Activated CD8-positive, alpha-beta T cell treated with anti-CD3 and anti-CD28 coated beads for 36 hours (primary cell): ENCODE data around the gene ZDHHC1. TPM values are rescaled to one million over a fixed set of nuclear protein-coding genes. Genes with fewer than 3 reads are reported as not detected.

Source experiments
- ATAC-seq: fragments of 200-7000 bp; cut with Tn5 transposase; one replicate; pipeline ENCODE4 v1.10.0; 2021; ENCODE audit warnings: mild to moderate bottlenecking, moderate library complexity
- CTCF ChIA-PET: fragments of 350-600 bp; sonication (Branson Sonifier 250); formaldehyde crosslinking; loops from one replicate; lab custom pipeline; 2021; ENCODE audit warnings: antibody characterized with exemption; lab: Charles Lee
- POLR2A ChIA-PET: fragments of 350-600 bp; sonication (Branson Sonifier 250); formaldehyde crosslinking; loops from one replicate; lab custom pipeline; 2021; ENCODE audit warnings: antibody characterized with exemption; lab: Charles Lee
- DNase-seq: peaks from one replicate; pipeline ENCODE4 v3.0.0-alpha.2; 2020
- H3K27ac Mint-ChIP-seq: one replicate; pipeline ENCODE4 v1.8.0; 2021; ENCODE audit warnings: mild to moderate bottlenecking, mixed read lengths
- H3K27me3 Mint-ChIP-seq: one replicate; pipeline ENCODE4 v1.8.0; 2021; ENCODE audit warnings: mixed read lengths
- H3K36me3 Mint-ChIP-seq: one replicate; pipeline ENCODE4 v1.8.0; 2021; ENCODE audit warnings: low read depth, mixed read lengths
- H3K4me1 Mint-ChIP-seq: one replicate; pipeline ENCODE4 v1.8.0; 2021; ENCODE audit warnings: low read depth, mixed read lengths
- H3K4me3 Mint-ChIP-seq: one replicate; pipeline ENCODE4 v1.8.0; 2021; ENCODE audit warnings: mild to moderate bottlenecking, moderate library complexity, mixed read lengths
- H3K9me3 Mint-ChIP-seq: one replicate; pipeline ENCODE4 v1.8.0; 2021; ENCODE audit warnings: mixed read lengths
- CTCF ChIP-seq: fragments of 200-600 bp; IDR thresholded peaks from one replicate; pipeline ENCODE4 v1.8.0; 2022; ENCODE audit warnings: antibody characterized with exemption, mild to moderate bottlenecking
- intact Hi-C: fragments of 100-400 bp; cut with micrococcal nuclease; formaldehyde crosslinking; loops from one replicate; pipeline ENCODE4 v1.10.0; 2022
- total RNA-seq, 2 experiments: library from RNA; stranded (reverse); gene quantifications; one replicate each; pipeline ENCODE4 v1.2.3, GENCODE V29; 2021

ZDHHC1 gene
- total RNA-seq, 2 experiments from 2014 or later = 0.54 to 0.60 TPM

- POLR2A ChIA-PET = no interaction called here
- ATAC-seq (no peak), DNase-seq (no peak)
- CTCF ChIA-PET = no interaction called here
- Mint-ChIP-seq H3K4me3 (no peak overlapping the region), H3K36me3 (no peaks in the 10 kb centered on the region), H3K4me1 (no peaks in the 10 kb centered on the region), H3K27ac (no peak overlapping the region), H3K9me3 (no peaks in the 10 kb centered on the region), H3K27me3 (peaks cover 4% of the 10 kb centered on the region)
- no peak for TF ChIP-seq CTCF
- intact Hi-C loops = no loop called here
Observed at GRCh38 chr16:67405336-67405735, 10.9 kb downstream of the ZDHHC1 start.

GRCh38 chr16:67404740-67405226, 11.5 kb downstream of the ZDHHC1 start:
- TF ChIP-seq CTCF = no peak
- Mint-ChIP-seq H3K36me3 (no peaks in the 10 kb centered on the region), H3K4me1 (no peaks in the 10 kb centered on the region), H3K27ac (no peak overlapping the region), H3K4me3 (no peak overlapping the region), H3K9me3 (no peaks in the 10 kb centered on the region), H3K27me3 (peaks cover 4% of the 10 kb centered on the region)
- intact Hi-C loops = loop anchor here (5.0 kb wide), 1 partner anchor 142 kb away; no protein-coding TSS in a partner anchor
- ChIA-PET POLR2A (no interaction called here), CTCF (no interaction called here)
- ATAC-seq (no peak), DNase-seq (no peak)

GRCh38 chr16:67403976-67404555, 12.2 kb downstream of the ZDHHC1 start:
- ATAC-seq (no peak), DNase-seq (no peak)
- Mint-ChIP-seq H3K27ac (no peak overlapping the region), H3K36me3 (no peaks in the 10 kb centered on the region), H3K4me3 (no peak overlapping the region), H3K27me3 (peaks cover 3% of the 10 kb centered on the region), H3K9me3 (no peaks in the 10 kb centered on the region), H3K4me1 (no peaks in the 10 kb centered on the region)
- TF ChIP-seq CTCF = no peak
- intact Hi-C loops = loop anchor here (5.0 kb wide), 1 partner anchor 142 kb away; no protein-coding TSS in a partner anchor
- ChIA-PET CTCF (interaction anchor here (1.2 kb wide), 1 partner anchor 13 kb away, joined by 4 read pairs; the partner anchor contains the start of gene ZDHHC1), POLR2A (interaction anchor here (0.6 kb wide), 1 partner anchor 321 kb away, joined by 3 read pairs; no protein-coding TSS in a partner anchor)

- Mint-ChIP-seq H3K36me3 (no peaks in the 10 kb centered on the region), H3K4me3 (no peak overlapping the region), H3K4me1 (no peaks in the 10 kb centered on the region), H3K9me3 (no peaks in the 10 kb centered on the region), H3K27me3 (peaks cover 4% of the 10 kb centered on the region), H3K27ac (no peak overlapping the region)
- intact Hi-C loops = loop anchor here (5.0 kb wide), 1 partner anchor 139 kb away; no protein-coding TSS in a partner anchor
- no peak for TF ChIP-seq CTCF
- ChIA-PET CTCF (interaction anchor here (1.6 to 4.1 kb wide), 7 partner anchors 12 to 140 kb away, joined by 6 to 19 read pairs (median 7); no protein-coding TSS in a partner anchor), POLR2A (no interaction called here)
- ATAC-seq = no peak
- no peak for DNase-seq
Observed at GRCh38 chr16:67400901-67401300, 15.4 kb downstream of the ZDHHC1 start.
